HG02973 (cell line): ENCODE results near the gene WNT7A.

Source experiments
- ATAC-seq: cut with Tn5 transposase; IDR thresholded peaks from one replicate; pipeline ENCODE4 v1.9.1; 2021; ENCODE audit warnings: moderate library complexity; ENCODE audit not compliant: unreplicated experiment

WNT7A gene

DNA sequence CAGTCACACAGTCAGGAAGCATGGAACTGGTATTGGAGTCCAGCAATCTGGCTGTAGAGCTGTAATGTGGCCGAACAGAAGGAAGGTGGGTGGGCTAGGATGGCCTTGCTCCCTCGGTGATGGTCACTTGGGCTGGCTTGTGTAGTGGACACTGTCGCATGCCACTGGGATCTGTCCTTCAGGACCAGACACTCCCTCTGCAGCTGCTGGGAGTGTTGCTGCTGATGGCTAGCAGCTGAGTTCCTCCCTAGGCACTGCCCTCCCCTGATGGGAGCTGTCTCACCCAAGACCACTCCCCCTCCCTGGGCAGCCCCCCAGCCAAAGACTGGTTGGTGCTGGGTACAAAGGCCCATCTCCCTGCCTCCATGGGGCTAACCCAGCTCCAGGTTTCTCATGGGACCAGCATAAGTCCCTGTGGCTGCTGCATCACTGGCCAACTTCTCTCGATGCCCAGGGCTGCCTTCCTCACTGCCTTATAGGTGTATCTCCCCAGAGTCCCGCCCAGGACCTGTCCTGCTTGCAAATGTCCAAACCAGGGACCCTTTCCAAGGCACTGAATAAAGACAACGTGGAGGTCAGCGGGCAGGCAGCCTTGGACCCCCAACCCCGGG, 48.4 kb downstream of the WNT7A start:
- ATAC-seq = no peak

DNA sequence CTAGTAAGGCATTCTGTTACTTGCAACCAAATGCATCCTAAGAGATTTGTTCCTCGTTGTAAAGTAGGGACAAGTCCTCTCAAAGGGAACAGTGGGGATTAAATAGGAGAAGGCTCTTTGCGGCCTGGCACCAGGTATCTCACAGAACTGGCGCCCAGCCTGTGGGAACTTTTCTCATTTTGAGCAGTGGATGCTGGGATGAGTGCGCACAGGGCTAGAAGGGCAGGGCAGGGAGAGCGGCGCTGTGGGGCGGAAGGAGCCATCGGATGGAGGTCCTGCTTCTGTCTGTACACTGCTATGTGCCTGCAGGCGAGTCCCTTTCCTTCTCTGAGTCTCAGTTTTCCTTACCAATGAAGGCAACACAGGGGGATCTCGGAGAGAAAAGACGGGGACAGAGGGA, 50.6 kb downstream of the WNT7A start:
- ATAC-seq = no peak

DNA sequence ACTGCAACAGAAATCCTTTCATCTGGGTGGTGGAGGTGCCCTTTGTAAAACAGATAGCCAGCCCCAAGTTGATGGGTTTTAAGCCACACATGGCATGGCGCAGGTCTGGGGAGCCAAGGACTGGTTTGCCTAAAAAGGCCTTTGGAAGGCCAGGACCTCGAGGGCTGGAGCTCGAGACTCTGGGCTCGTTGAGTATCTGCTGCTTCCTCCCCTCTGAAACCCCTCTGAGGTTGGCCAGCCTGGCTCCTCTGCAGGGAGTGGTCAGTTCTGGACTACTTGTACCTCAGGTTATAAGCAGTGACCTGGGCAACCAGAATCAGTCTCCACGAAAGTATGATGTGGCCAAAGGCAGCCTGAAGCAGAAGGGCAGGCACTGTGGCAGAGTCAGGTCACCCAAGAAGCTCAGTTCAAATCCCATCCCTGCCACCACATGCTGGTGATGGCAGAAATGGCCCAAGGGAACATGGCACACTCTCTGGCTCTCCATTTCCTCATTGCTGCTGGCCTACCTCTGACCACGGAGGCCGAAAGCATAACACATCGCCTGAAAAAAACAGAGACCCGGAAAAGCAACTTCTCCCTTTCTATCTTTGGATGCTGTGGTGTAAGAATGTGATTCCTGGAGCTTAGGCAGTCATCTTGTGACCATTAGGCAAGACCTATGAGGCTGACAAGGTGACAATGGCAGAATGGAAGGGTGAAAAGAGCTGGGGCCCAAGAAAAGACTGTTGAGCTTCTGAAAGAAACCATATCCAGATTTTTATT, 51.2 kb downstream of the WNT7A start:
- ATAC-seq = no peak

DNA sequence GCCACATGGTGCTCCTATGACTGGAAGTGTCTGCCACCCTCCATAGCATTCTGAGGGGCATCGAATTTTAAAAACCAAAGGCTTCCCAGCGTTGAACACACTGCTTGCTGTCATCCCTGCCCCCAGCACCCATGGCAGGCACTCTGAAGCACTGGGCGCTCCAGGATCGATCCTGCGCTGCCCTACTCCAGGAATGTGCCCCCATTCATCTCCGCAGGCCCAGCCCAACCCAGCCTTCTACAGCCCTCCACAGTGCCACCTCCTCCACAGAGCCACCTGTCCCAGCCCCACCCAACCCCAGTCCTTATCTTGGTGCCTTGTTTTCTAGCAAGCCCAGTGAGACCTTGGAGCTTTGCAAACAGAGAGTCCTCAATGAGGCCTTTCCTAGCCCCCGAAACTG, 52.2 kb downstream of the WNT7A start:
- ATAC-seq = no peak

DNA sequence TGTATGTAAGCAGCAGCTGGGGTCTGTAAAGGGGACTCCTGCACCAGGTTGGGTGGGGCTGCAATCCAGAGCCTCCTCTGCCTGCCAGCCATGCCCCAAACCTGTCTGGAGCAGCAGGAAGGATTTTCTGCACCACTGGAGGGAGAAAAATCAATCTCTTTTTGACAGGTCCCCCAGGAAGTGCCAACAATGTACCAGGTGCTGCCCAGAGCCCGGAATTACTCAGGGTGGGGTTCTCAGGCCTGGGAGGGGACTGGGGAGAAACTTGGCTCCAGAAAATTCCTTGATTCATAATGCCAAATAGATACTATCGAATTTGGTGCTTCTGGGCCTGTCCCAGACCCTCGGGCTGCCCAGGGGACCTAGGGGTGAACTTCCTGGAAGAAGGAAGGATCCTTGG, 52.6 kb downstream of the WNT7A start:
- no peak for ATAC-seq

DNA sequence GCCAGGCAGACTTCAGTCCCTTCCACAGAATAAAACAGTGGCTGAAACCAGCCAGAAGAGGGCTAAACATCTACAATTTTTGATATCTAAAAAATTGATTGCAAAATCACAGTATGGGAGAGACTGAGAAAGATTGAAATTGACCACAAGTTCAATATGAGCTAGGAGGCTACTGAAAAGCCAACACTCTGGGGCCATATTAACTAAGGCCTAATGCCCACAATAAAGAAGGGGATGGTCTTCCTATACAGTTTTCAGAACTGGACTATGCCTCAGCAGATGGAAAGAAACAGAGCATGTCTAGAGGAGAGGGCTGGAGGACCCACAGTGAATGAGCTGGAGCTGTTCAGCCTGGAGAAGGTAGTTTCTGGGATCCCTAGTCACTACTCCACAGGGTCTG, 53.2 kb downstream of the WNT7A start:
- ATAC-seq = no peak

DNA sequence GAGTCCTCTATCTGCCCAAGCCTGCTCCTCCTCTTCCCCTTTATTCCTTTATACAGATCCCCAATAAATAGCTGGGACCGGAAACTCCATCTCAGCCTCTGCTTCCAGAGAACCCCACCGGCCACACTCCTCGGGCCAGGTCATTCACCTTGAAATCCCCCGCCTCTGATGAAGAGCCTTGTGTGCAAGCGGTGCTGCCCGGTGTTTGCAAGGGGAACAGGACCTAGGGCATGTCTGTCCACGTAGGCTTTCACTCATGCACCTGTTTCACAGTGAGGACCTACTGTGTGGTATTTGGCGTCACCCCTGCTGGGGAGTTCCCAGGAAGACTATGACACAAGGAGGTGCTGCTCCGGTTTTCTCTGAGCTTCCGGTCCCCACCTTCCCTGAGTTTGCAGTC, 54.0 kb downstream of the WNT7A start:
- ATAC-seq = no peak

DNA sequence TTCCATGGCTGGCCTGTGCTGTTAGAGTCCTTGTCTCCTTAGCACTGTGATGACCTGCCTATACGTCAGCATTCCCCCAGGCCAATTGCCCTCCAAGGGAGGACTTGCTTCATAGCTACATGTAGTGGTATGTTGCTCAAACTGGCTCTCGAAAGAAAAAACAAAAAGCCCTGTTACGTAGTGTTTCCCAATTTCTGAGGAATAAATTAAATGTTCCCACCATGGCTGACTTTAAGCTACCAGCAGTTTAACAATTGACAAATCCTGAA, 54.6 kb downstream of the WNT7A start:
- ATAC-seq = no peak

DNA sequence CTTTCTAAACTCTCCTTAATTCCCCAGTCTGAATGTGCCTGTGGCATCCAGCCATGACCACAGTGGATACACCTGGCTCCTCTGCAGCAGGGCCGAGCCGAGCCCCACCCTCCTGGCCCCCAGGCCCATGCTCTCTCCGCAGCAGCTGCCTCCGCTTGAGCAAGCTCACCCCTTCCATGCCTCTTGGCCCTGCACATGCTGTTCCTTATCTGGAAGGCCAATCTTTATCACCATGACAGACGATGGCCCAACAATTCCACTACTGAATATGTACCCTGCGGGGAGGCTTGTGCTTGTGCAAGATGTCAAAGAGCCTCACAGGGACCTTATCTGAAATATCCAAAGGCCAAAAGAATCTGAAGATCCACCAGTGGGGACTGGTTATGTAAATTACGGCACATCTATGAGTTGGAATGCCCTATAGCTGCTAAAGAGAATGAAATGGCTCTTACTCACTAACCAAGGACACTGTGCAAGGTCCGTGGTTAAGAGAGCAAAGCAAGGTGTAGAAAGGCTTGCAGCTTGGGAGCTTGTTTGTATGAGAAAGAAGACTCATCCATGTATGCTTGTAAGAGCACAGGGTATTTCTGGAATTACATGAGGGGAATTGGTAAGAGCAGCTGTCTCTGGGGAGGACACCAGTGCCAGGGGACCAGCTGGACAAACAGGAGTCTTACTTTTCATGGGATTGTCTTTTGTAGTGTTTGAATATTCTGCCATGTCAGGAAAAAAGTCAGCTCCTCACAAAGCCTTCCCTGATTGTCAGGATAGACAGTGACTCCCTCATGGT, 55.2 kb downstream of the WNT7A start:
- no peak for ATAC-seq

DNA sequence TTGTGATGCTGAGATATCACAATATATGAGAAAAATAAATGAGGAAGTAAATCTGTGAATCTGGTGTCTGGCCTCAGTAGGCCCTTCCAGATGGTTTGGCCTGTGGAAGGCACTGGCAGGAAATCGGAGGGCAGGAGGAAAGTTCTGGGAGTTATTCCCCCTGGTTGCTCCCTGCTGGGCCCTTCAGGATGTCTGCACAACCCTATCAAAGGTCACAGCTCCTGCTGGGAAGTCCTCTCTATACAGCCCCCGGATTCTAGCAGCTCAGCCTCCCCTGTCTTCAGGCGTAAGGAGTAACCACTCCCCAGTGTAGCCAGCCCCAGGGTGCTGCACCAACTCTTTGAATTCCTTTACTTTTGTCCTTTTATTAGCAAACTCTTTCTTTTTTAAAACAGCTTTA, 56.2 kb downstream of the WNT7A start:
- no peak for ATAC-seq

DNA sequence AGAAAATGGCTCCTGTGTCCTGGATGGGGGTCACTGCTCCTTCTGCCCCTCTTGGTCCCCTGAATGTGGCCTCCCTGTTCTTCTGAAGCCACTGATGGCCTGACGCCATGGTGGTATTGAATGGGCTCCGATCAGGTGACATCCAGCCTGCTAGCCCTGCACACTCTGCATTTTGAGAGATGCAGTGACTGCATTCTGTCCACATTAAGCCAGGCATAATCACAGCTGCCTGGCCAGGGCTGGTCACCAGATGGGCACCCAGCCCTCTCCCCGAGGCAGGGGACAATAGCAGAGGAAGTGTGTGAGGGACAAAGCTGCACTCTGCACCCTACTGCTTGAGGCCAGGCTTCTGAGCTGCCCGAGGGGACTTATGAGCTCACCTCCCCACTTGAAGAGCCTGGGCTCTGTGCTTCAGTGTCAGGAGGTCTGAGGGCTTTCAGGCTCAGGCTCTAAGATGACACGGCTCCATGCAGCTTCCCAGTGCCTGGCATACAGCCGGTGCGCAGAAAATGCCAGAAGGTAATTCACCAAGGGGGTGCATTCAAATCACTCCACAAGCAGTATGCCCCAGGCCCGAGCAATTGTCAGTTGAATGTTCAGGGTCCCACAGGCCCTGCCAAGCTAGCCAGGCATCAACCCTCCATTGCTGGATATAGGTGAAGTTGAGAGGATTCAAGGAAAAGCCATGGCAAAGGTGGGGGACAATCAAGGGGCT, 56.8 kb downstream of the WNT7A start:
- no peak for ATAC-seq

DNA sequence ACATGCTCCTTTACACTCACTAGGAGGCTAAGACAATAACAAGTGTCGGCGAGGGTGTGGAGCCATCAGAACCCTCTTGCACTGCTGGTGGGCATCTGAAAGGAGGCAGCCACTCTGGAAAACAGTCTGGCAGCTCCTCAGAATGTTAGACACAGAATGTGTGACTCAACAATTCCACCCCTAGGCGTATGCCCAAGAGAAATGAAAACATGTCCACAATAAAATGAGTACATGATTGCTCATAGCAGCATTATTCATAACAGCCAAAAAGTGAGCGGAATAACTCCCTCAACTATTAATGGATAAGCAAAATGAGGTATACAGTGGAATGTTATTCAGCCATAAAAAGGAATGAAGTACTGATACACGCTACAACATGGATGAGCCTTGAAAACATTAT, 57.8 kb downstream of the WNT7A start:
- no peak for ATAC-seq

DNA sequence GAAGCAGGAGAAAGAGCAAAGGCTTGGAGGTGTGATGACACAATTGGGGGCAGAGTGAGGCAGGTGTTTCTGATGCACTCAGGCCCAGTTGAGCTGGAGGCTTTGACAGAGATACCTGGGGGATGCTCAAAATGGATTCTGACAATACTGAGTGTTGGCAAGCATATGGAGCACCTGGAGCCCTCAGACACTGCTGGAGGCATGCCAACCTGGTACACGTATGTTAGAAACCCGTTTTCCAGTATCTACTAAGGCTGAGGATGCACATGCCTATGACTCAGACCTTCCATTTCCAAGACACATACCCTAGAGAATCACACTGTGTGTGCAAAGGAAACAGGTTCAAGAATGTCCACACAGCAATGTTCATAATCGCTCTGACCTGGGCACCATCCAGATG, 58.7 kb downstream of the WNT7A start:
- no peak for ATAC-seq

DNA sequence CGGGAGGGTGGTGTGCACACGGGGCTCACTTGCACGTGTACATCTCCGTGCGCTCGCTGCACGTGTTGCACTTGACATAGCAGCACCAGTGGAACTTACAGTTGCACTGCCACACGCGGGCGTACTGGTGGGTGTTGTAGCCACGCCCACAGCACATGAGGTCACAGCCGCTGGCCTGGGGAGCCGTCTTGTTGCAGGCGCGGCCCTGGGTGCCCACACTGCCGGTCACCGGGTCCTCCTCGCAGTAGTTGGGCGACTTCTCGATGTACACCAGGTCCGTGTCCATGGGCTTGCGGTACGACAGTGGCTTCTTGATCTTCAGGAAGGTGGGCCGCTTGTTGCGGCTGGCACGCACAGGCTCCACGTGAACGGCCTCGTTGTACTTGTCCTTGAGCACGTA, 61.0 kb downstream of the WNT7A start:
- no peak for ATAC-seq

DNA sequence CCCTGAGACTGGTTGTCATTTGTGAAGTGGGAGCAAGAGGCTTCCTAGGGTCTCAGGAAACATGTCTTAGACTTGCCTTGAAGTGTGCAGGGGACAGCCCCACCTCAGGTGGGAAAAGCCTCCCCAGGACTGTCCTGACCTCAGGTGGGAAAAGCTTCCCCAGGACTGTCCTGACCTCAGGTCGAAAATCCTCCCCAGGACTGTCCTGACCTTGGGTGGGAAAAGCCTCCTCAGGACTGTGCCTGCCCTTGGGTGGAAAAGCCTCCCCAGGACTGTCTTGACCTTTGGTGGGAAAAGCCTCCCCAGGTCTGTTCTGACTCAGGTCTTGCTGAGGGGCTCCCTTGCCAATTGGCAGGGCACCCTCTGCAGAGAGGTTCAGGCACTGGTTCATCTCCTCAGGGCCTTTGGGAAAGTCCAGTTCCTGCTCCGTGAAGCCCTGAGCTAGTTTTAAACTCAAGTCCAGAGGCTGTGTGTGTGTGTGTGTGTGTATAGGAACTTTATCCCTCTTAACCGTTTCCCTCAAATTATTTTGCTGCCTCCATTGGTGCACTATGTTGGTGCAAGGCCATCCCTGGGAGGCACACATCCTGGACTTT, 64.7 kb downstream of the WNT7A start:
- no peak for ATAC-seq

DNA sequence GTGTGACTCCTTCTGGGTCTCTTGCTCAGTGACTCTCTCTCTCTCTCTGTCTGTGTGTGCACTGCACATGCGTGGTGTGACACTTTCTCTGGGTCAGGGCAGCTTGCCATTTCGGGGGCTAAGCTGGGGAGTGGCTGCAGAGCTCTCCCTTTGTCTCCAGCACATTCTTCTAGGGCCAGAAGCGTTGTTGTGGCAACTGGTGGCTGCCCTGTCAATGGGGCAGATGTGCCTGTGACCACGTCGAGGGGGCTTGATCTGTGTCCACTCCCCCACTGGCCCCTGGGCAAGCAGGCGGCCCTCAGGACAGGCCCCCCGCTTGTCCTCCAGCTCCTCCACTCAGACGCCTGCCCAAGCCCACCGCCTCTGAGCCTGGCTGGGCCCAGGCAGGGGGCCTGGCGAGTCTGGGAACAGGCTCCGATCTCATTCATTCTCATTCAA, 67.8 kb downstream of the WNT7A start:
- no peak for ATAC-seq

DNA sequence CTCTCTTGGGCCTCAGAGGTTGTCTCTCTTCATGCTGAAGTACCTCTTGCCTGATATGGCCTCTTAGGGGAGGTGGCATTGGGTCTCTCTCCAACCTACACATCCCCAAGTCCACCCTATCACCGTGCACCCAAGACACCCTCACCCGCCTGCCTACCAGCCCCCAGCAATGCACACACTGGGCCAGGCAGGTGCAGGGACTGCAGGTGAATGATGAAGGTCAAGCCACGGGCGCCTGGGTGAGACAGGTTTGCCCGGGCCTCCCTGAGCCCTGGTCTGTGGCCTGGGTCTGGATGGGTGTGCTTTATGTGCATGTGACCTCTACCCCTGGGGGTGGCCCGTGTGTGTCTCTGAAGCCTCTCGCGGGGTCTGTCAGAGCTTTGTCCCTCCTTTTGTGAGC, 68.3 kb downstream of the WNT7A start:
- ATAC-seq = no peak

DNA sequence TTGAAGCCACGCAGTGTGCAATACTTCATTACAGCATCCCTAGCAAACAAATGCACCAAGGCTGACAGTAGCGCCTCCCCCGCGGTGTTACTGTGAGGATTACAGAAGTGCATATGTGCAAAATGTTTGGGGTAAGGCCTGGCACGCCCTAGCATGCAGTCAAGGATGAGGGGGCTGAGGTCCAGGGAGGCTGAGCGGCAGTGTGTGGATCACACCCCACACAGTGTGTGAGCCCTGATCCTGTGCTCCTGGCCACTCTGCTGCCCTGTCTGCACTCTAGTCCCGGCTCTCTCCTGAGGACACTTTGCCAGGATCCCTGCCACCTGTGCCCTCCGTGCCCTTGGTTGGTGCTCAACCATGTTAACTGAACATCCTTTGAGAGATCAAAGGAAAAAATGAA, 71.3 kb downstream of the WNT7A start:
- ATAC-seq = no peak

DNA sequence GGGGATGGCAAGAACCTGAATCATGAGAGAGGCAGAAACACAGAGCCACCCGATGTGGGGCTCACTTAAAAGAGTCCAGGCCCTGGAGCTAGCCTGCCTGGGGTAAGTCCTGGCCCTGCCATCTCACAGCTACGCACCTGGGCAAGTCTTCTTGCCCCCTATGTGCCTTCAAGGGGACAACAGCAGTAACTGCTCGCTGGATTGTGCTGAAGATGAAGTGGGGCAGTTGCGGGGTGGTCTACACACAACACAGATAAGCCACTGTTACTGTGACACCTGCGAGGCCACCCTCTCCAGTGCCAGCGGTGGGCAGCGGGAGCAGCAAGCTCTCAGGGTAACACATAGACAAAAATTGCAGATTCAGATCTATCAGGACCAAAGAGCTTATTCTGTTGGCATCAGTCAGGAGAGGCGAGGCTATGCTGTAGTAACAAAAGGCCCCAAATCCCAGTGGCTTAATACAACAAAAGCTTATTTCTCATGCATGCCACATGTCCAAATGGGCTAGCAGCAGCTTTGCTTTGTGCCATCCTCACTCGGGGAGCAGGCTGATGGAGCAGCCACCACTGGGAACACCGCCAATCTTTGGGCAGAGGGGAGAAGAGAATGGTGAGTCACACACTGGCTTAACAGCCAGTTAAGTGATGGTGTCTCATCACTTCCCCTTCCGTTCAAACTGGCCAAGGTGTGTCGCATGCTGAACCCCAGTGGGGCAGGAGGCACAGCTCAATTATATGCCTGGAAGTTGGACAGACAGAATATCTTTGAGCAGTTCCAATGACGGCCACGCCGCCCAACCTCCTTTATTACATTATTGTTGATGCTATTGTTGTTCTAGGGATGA, 78.3 kb downstream of the WNT7A start:
- ATAC-seq = no peak

DNA sequence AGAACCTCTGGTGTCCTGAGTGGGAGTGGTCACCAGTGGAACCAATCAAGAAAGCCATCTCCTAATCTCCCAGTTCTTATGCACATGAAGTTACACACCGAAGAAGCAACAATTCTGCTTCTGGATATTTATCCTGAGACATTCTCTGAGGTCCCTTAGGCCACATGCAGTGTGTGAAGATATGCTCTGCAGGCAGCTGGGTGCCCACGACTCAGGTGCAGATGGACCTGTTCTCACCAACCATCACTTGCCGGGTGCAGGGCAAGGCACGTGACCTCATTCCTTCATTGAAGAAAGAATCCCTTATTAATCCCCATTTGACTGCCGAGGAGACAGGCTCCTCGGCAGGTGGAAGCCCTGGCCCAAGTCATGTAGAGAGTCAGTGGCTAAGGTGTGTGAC, 79.8 kb downstream of the WNT7A start:
- ATAC-seq = no peak
